ENCODE measurements around the gene HOXC9. TPM values are rescaled to one million over a fixed set of nuclear protein-coding genes. Genes with fewer than 3 reads are reported as not detected.

Gene HOXC9
- total RNA-seq, 1 donor from 2014 or later, result not detected

DNA sequence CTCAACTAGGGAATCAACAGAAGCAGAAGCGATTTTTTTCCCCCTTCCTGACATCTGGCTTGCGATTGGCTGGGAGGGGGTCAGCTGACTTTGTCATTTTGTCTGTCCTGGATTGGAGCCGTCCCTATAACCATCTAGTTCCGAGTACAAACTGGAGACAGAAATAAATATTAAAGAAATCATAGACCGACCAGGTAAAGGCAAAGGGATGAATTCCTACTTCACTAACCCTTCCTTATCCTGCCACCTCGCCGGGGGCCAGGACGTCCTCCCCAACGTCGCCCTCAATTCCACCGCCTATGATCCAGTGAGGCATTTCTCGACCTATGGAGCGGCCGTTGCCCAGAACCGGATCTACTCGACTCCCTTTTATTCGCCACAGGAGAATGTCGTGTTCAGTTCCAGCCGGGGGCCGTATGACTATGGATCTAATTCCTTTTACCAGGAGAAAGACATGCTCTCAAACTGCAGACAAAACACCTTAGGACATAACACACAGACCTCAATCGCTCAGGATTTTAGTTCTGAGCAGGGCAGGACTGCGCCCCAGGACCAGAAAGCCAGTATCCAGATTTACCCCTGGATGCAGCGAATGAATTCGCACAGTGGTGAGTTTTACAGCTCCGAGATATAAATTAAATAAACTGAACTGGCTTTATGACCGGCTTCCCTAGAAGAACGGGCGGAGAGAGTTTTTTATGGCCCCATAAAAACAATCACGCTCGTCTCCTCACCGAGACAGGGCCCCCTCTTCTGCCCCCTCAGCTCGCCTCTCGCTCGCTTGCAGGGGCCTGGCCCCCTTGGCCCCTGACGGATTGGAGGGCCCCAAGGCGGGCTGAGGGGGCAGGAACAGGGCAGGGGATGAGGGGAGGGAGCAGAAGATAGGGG, 28.6 kb downstream of the HOXC9 start, which contains the start of gene HOXC6:
HOXC6 (plus strand) TSS at position 127 of the 888 bp plus-strand sequence; CDS start at position 209, 82 bp downstream.
- Histone ChIP-seq H3K27ac (no peak within 1 kb of the TSS), H3K4me1 (peaks cover 30% of the 10 kb centered on the region), H3K4me3 (no peak within 1 kb of the TSS), H3K9me3 (no peaks in the 10 kb centered on the region), H3K27me3 (peaks cover 7% of the 10 kb centered on the region), H3K36me3 (no peaks in the 10 kb centered on the region)
- no peak for DNase-seq (ENCODE audit: extremely low spot score in 2 of 2)
- TF ChIP-seq POLR2AphosphoS5 (IDR thresholded peaks at IDR 0.05; ENCODE audit: insufficient read depth in 1 of 2, low read depth in 1 of 2) (no peak), POLR2A (IDR thresholded peaks at IDR 0.05) (no peak), CTCF (IDR thresholded peaks at IDR 0.05) (no peak)
- intact Hi-C loops (cut with DNase I), result no loop called here

- Histone ChIP-seq H3K27ac (no peak overlapping the region), H3K9me3 (no peaks in the 10 kb centered on the region), H3K4me1 (peaks cover 41% of the 10 kb centered on the region), H3K27me3 (peaks cover 1% of the 10 kb centered on the region), H3K4me3 (no peak overlapping the region), H3K36me3 (no peaks in the 10 kb centered on the region)
- intact Hi-C loops (cut with DNase I), result loop anchor here (5.0 kb wide), 1 partner anchor 168 kb away; no protein-coding TSS in a partner anchor
- TF ChIP-seq CTCF (IDR thresholded peaks at IDR 0.05) (no peak), POLR2AphosphoS5 (IDR thresholded peaks at IDR 0.05; ENCODE audit: insufficient read depth in 1 of 2, low read depth in 1 of 2) (no peak), POLR2A (IDR thresholded peaks at IDR 0.05) (no peak)
- DNase-seq (ENCODE audit: extremely low spot score in 2 of 2), result no peak
Observed at GRCh38 chr12:54029529-54030441, 29.8 kb downstream of the HOXC9 start.

- Histone ChIP-seq H3K4me3 (no peak overlapping the region), H3K27ac (no peak overlapping the region)
Observed at GRCh38 chr12:54030442-54030801, 30.5 kb downstream of the HOXC9 start.

GRCh38 chr12:54030889-54031471, 31.0 kb downstream of the HOXC9 start:
- no peak overlapping the region for H3K4me3 ChIP-seq
- intact Hi-C loops (cut with DNase I), result loop anchor here (5.0 kb wide), 1 partner anchor 166 kb away; no protein-coding TSS in a partner anchor
- no peak for DNase-seq (ENCODE audit: extremely low spot score in 2 of 2)
- TF ChIP-seq POLR2A (IDR thresholded peaks at IDR 0.05) (no peak), POLR2AphosphoS5 (IDR thresholded peaks at IDR 0.05; ENCODE audit: insufficient read depth in 1 of 2, low read depth in 1 of 2) (no peak), CTCF (IDR thresholded peaks at IDR 0.05) (no peak)
- no peak overlapping the region for H3K27ac ChIP-seq
- H3K27me3 ChIP-seq, result no peaks in the 10 kb centered on the region
- H3K36me3 ChIP-seq, result no peaks in the 10 kb centered on the region
- H3K9me3 ChIP-seq, result no peaks in the 10 kb centered on the region
- H3K4me1 ChIP-seq, result peaks cover 41% of the 10 kb centered on the region

More at GRCh38 chr12:54030442-54030801, 30.5 kb downstream of the HOXC9 start:
- no peaks in the 10 kb centered on the region for H3K9me3 ChIP-seq
- DNase-seq (ENCODE audit: extremely low spot score in 2 of 2), result no peak
- TF ChIP-seq POLR2AphosphoS5 (IDR thresholded peaks at IDR 0.05; ENCODE audit: insufficient read depth in 1 of 2, low read depth in 1 of 2) (no peak), CTCF (IDR thresholded peaks at IDR 0.05) (no peak), POLR2A (IDR thresholded peaks at IDR 0.05) (no peak)
- peaks cover 41% of the 10 kb centered on the region for H3K4me1 ChIP-seq
- no peaks in the 10 kb centered on the region for H3K27me3 ChIP-seq
- intact Hi-C loops (cut with DNase I), result loop anchor here (5.0 kb wide), 1 partner anchor 167 kb away; no protein-coding TSS in a partner anchor
- H3K36me3 ChIP-seq, result no peaks in the 10 kb centered on the region
